Gastrocnemius medialis (tissue), 4 donors: Measurements from ENCODE around the gene ANKRD55.
A peak's percentile ranks its signal among the peaks of the same experiment; 100 is the strongest.

ENCODE experiments used
- CTCF ChIP-seq, 5 experiments: fragments of 450-650 bp in 3 of 5; fragments of 200-600 bp in 2 of 5; sonication (generic) in 2 of 5; IDR thresholded peaks in 4 of 5; conservative IDR thresholded peaks in 1 of 5; 1 replicate in 4 of 5; 2 replicates in 1 of 5; pipeline ENCODE4 v1.5.1; 2016 to 2019; ENCODE audit warnings: antibody characterized with exemption in 5 of 5, mild to moderate bottlenecking in 3 of 5, moderate library complexity in 3 of 5
- POLR2A ChIP-seq, 2 donors: fragments of 450-650 bp; IDR thresholded peaks; one replicate each; pipeline ENCODE4 v1.6.1; 2017; ENCODE audit warnings: antibody characterized with exemption in 2 of 2, mild to moderate bottlenecking in 2 of 2, moderate library complexity in 2 of 2

GRCh38 chr5:56264417-56265025 is 31.4 kb upstream of the ANKRD55 start:
- TF ChIP-seq CTCF (IDR thresholded peaks at IDR 0.05 in 4 of 5, conservative IDR thresholded peaks at IDR 0.05 in 1 of 5), result peak in 4 of 5 experiments; percentile 25 to 46 (median 34)
- TF ChIP-seq POLR2A (IDR thresholded peaks at IDR 0.05), result no peak
